OCI-LY1 (cell line): ENCODE measurements around the gene MCM8.

ENCODE experiments used
- EZH2 ChIP-seq: fragments of 200-600 bp; sonication (generic), shearing (Covaris generic); IDR thresholded peaks from 2 replicates; pipeline ENCODE4 v1.8.0; 2017; ENCODE audit warnings: borderline replicate concordance, mixed run types, mild to moderate bottlenecking, antibody characterized with exemption, low read length, moderate library complexity, mixed read lengths
- TF ChIP-seq, protein P1 (sequence below): fragments of 200-600 bp; sonication (generic), shearing (Covaris generic); IDR thresholded peaks from 2 replicates; pipeline ENCODE4 v1.5.1; 2017; ENCODE audit warnings: mild to moderate bottlenecking, antibody characterized with exemption, low read length, moderate library complexity, mixed read lengths

DNA sequence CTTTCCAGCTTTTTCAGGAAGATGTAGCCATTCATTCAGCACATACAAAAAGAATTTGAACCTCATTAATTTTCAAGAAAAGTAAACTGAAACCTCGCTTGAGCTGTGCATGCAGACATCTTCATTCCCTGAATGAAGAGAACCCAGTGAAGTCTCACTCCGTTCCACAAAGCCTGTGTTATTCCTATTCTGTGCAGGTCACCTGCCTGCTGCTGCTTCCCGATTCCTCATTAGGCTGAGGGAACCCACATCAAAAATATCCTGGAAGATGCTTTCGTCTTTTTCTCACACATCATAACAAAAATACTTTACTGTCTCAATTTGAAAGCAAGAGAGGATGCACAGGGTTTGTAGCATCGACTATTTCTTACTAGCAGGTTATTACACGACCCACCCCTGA lies 40.3 kb upstream of the MCM8 start:
- TF ChIP-seq, protein P1, sequence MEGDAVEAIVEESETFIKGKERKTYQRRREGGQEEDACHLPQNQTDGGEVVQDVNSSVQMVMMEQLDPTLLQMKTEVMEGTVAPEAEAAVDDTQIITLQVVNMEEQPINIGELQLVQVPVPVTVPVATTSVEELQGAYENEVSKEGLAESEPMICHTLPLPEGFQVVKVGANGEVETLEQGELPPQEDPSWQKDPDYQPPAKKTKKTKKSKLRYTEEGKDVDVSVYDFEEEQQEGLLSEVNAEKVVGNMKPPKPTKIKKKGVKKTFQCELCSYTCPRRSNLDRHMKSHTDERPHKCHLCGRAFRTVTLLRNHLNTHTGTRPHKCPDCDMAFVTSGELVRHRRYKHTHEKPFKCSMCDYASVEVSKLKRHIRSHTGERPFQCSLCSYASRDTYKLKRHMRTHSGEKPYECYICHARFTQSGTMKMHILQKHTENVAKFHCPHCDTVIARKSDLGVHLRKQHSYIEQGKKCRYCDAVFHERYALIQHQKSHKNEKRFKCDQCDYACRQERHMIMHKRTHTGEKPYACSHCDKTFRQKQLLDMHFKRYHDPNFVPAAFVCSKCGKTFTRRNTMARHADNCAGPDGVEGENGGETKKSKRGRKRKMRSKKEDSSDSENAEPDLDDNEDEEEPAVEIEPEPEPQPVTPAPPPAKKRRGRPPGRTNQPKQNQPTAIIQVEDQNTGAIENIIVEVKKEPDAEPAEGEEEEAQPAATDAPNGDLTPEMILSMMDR, result no peak
- no peak for TF ChIP-seq EZH2
